Thymus (tissue), 11 donors: ENCODE data around the gene RRP1. TPM values are rescaled to one million over a fixed set of nuclear protein-coding genes. Genes with fewer than 3 reads are reported as not detected.

Experiments used
- DNase-seq, 9 donors: peaks; one replicate each; pipeline ENCODE4 v3.0.0-alpha.2; 2013; ENCODE audit warnings: low spot score in 9 of 9, low read depth in 6 of 9, missing footprints in 1 of 9
- H3K27ac ChIP-seq, 2 donors: one replicate each; pipeline ENCODE4 v1.5.1; 2013; ENCODE audit warnings: control low read depth in 1 of 2, low read depth in 1 of 2, low read length in 1 of 2, mild to moderate bottlenecking in 1 of 2, moderate library complexity in 1 of 2
- H3K27me3 ChIP-seq, 2 donors: one replicate each; pipeline ENCODE4 v1.5.1; 2013; ENCODE audit warnings: low read length in 1 of 2; ENCODE audit not compliant: control insufficient read depth in 2 of 2, insufficient read depth in 1 of 2
- H3K36me3 ChIP-seq, 2 donors: one replicate each; pipeline ENCODE4 v1.5.1; 2013; ENCODE audit warnings: low read length in 1 of 2, mild to moderate bottlenecking in 1 of 2, moderate library complexity in 1 of 2; ENCODE audit not compliant: control insufficient read depth in 2 of 2, insufficient read depth in 2 of 2
- H3K4me1 ChIP-seq, 2 donors: one replicate each; pipeline ENCODE4 v1.5.1; 2013; ENCODE audit warnings: low read length in 2 of 2; ENCODE audit not compliant: control insufficient read depth in 2 of 2, insufficient read depth in 2 of 2
- H3K4me3 ChIP-seq, 2 donors: one replicate each; pipeline ENCODE4 v1.5.1; 2013; ENCODE audit warnings: low read length in 2 of 2, control low read depth in 1 of 2, mild to moderate bottlenecking in 1 of 2
- H3K9me3 ChIP-seq, 2 donors: one replicate each; pipeline ENCODE4 v1.5.1; 2013; ENCODE audit warnings: low read length in 1 of 2, mild to moderate bottlenecking in 1 of 2; ENCODE audit not compliant: control insufficient read depth in 2 of 2, insufficient read depth in 1 of 2
- WGBS: extraction: QIAGEN DNeasy Blood & Tissue Kit; methylation state at CpG from one replicate; pipeline ENCODE4 v1.1.7; 2013; 5-methylcytosine and 5-hydroxymethylcytosine counted together
- polyA plus RNA-seq: library from polyadenylated mRNA; stranded (reverse); fragments of 200-250 nt; gene quantifications from one replicate; pipeline ENCODE4 v1.2.3, GENCODE V29; 2013
- total RNA-seq: library from RNA; stranded (reverse); fragments of 120-200 nt; gene quantifications from one replicate; pipeline ENCODE4 v1.2.4, GENCODE V29; 2013
- donor health status: healthy.

Gene RRP1
- total and polyA plus RNA-seq, 2 donors = 11.1 to 16.3 TPM

- DNase-seq = no peak
- Histone ChIP-seq H3K27ac (no peak overlapping the region), H3K27me3 (no peaks in the 10 kb centered on the region), H3K4me1 (no peaks in the 10 kb centered on the region), H3K36me3 (peaks cover 76 to 83% of the 10 kb centered on the region in 2 donors), H3K9me3 (no peaks in the 10 kb centered on the region), H3K4me3 (no peak overlapping the region)
- WGBS = 98% methylated on average over 14 of the region's 14 CpGs
Observed at GRCh38 chr21:43800566-43800965, 11.2 kb downstream of the RRP1 start.

GRCh38 chr21:43801006-43801783 lies 11.8 kb downstream of the RRP1 start:
- 98% methylated on average over 42 of the region's 42 CpGs for WGBS
- H3K36me3 ChIP-seq = peaks cover 73 to 77% of the 10 kb centered on the region in 2 donors
- no peaks in the 10 kb centered on the region for H3K27me3 ChIP-seq
- no peak overlapping the region for H3K4me3 ChIP-seq
- peaks cover 0 to 4% of the 10 kb centered on the region in 2 donors for H3K4me1 ChIP-seq
- no peak overlapping the region for H3K27ac ChIP-seq
- no peak for DNase-seq
- H3K9me3 ChIP-seq = no peaks in the 10 kb centered on the region

GRCh38 chr21:43802713-43803313 lies 13.4 kb downstream of the RRP1 start:
- 98% methylated on average over 14 of the region's 14 CpGs for WGBS
- Histone ChIP-seq H3K27me3 (no peaks in the 10 kb centered on the region), H3K4me1 (peaks cover 0 to 4% of the 10 kb centered on the region in 2 donors), H3K9me3 (no peaks in the 10 kb centered on the region), H3K4me3 (no peak overlapping the region), H3K27ac (no peak overlapping the region), H3K36me3 (peaks cover 57 to 61% of the 10 kb centered on the region in 2 donors)
- no peak for DNase-seq

- H3K27ac ChIP-seq = no peak overlapping the region
- peaks cover 48 to 53% of the 10 kb centered on the region in 2 donors for H3K36me3 ChIP-seq
- no peaks in the 10 kb centered on the region for H3K9me3 ChIP-seq
- DNase-seq = no peak
- H3K4me1 ChIP-seq = peaks cover 0 to 4% of the 10 kb centered on the region in 2 donors
- H3K27me3 ChIP-seq = no peaks in the 10 kb centered on the region
- WGBS = 97% methylated on average over 33 of the region's 33 CpGs
- no peak overlapping the region for H3K4me3 ChIP-seq
Observed at GRCh38 chr21:43803558-43804300, 14.4 kb downstream of the RRP1 start.

GRCh38 chr21:43805275-43805800 lies 16.0 kb downstream of the RRP1 start:
- peaks cover 0 to 4% of the 10 kb centered on the region in 2 donors for H3K4me1 ChIP-seq
- DNase-seq = peak in 2 of 9 donors; percentile 12 to 40
- peak overlapping the region in 1 of 2 donors; percentile 67 for H3K27ac ChIP-seq
- peaks cover 33 to 38% of the 10 kb centered on the region in 2 donors for H3K36me3 ChIP-seq
- H3K9me3 ChIP-seq = no peaks in the 10 kb centered on the region
- H3K4me3 ChIP-seq = no peak overlapping the region
- WGBS = 79% methylated on average over 14 of the region's 14 CpGs
- H3K27me3 ChIP-seq = no peaks in the 10 kb centered on the region

- WGBS = 93% methylated on average over 21 of the region's 21 CpGs
- peaks cover 0 to 10% of the 10 kb centered on the region in 2 donors for H3K4me1 ChIP-seq
- no peak for DNase-seq
Observed at GRCh38 chr21:43806017-43806710, 16.8 kb downstream of the RRP1 start.

GRCh38 chr21:43808367-43808766 lies 19.0 kb downstream of the RRP1 start:
- DNase-seq = no peak
- H3K4me1 ChIP-seq = peaks cover 0 to 10% of the 10 kb centered on the region in 2 donors
- no peak overlapping the region for H3K27ac ChIP-seq
- H3K27me3 ChIP-seq = no peaks in the 10 kb centered on the region
- H3K36me3 ChIP-seq = peaks cover 9% of the 10 kb centered on the region in 2 donors
- no peaks in the 10 kb centered on the region for H3K9me3 ChIP-seq
- peak overlapping the region in 1 of 2 donors; percentile 15 for H3K4me3 ChIP-seq
- WGBS = 90% methylated on average over 18 of the region's 18 CpGs

More at GRCh38 chr21:43806017-43806710, 16.8 kb downstream of the RRP1 start:
- Histone ChIP-seq H3K4me3 (no peak overlapping the region), H3K27ac (peak overlapping the region in 1 of 2 donors; percentile 46), H3K9me3 (no peaks in the 10 kb centered on the region), H3K27me3 (no peaks in the 10 kb centered on the region), H3K36me3 (peaks cover 26 to 30% of the 10 kb centered on the region in 2 donors)

- no peaks in the 10 kb centered on the region for H3K27me3 ChIP-seq
- H3K4me1 ChIP-seq = peaks cover 0 to 10% of the 10 kb centered on the region in 2 donors
- no peak for DNase-seq
- no peaks in the 10 kb centered on the region for H3K9me3 ChIP-seq
- WGBS = 93% methylated on average over 22 of the region's 22 CpGs
- peaks cover 4 to 5% of the 10 kb centered on the region in 2 donors for H3K36me3 ChIP-seq
- no peak overlapping the region for H3K27ac ChIP-seq
- peak overlapping the region in 1 of 2 donors; percentile 15 for H3K4me3 ChIP-seq
Observed at GRCh38 chr21:43808832-43809251, 19.5 kb downstream of the RRP1 start.
